T1000 (cell line): ENCODE data around the gene EPB41L5.
"Not testable (repeated sequence)": the region's sequence is repeated elsewhere in the genome, so short reads cannot be mapped to it uniquely, and the experiment has no call there.

Source experiments
- DNase-seq: peaks from one replicate; lab custom pipeline; 2025; ENCODE audit warnings: mixed read lengths; lab: John Stamatoyannopoulos, UW

The EPB41L5 gene

DNA sequence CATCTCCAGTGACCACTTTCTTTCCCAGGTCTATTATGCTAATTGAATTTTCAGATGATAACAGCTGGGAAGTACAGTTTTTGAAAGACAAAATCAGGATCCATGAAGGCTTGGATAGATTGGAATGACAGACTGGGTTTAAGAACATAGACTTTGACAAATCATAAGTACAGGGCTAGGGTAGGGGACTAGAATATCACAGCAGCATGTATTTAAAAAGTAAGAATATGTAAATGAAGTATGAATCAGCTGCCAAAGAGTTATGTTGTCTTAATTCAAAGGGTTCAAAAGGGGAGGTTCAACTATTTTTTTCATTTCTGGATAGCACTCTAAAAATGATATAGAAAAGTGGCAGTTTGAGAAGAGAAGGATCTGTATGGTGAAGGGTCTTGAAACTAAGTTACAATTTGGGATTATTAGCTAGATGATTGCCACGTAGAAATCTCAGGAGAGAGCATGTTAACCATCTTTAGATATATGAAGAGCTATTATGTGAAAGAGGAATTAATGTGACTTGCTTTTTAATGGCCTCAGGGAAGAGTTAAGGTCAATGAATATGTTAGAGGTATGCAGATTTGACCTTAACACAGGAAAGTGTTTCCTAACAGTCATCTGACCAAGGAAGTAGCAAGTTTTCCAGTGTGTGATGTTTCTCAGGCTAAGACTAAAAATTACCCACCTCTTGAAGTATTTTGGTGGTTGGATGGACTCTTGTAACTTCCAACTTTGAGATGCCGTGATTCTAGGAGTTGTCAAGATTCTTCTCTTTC lies 128.6 kb downstream of the EPB41L5 start:
- no peak for DNase-seq

GRCh38 chr2:120142528-120143219 lies 129.8 kb downstream of the EPB41L5 start:
- no peak for DNase-seq

DNA sequence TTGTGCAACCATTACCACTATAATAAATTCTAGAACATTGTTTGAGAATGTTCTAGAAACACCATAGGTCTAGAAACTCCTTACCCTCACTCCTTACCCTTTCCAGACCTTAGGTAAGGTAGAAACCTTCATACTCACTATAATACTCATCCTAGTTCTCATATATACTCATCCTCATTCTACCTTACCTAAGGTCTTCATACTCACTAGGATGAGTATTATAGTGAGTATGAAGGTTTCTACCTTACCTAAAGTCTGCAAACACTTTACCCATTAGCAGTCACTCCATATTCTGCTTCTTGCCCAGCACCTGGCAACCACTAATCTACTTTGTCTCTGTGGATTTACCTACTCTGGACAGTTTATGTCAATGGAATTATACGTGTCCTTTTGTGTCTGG lies 135.4 kb downstream of the EPB41L5 start:
- DNase-seq = no peak

DNA sequence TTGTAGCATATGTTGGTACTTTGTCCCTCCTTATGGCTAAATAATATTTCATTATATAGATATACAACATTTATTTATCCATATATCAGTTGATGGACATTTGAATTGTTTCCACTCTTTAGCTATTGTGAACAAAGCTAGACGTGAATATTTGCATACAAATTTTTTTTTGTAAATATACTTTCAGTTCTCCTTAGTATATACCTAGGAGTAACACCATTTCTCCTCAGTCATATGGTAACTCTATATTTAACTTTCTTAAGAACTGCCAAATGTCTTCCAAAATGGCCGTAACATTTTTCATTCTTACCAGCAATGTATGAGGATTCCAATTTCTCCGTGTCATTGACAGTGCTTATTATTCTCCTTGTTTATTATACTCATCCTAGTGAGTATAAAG lies 135.8 kb downstream of the EPB41L5 start:
- DNase-seq = no peak

DNA sequence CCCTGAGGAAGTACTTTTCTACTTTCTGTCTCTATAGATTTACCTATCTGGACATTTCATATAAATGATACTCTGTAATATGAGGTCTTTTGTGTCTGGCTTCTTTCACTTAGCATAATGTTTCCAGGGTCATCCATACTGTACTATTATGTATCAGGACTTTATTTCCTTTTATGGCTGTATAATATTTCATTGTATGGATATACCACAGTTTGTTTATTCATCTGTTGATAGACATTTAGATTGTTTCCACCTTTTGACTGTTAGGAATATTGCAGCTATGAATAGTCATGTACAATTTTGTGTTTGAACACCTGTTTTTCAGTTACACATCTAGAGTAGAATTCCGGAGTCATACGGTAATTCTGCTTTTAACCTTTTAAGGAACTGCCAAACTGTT lies 136.5 kb downstream of the EPB41L5 start:
- no peak for DNase-seq

DNA sequence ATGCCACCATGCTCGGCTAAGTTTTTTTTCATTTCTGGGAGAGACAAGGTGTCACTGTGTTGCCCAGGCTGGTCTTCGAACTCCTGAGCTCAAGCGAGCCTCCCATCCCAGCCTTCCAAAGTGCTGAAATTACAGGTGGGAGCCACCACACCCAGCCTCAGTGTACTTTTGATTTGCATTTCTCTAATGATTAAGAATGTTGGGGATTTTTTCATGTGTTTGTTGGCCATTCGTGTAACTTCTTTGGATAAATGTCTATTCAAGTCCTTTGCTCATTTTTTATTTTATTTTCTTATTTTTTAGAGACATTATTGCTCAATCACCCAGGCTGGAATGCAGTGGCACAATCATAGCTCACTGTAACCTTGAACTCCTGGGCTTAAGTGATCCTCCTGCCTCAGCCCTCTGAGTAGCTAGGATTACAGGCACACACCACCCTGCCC lies 137.2 kb downstream of the EPB41L5 start:
- DNase-seq = no peak

- DNase-seq = no peak
Measured at GRCh38 chr2:120155308-120155707, 142.4 kb downstream of the EPB41L5 start.

DNA sequence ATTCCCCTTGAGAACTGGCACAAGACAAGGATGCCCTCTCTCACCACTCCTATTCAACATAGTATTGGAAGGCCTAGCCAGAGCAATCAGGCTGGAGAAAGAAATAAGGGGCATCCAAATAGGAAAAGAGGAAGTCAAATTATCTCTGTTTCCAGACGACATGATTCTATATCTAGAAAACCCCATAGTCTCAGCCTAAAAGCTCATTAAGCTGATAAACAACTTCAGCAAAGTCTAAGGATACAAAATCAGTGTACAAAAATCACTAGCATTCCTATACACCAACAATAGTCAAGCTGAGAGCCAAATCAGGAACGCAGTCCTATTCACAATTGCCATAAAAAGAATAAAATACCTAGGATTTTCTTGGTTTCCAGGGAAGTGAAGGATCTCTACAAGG lies 145.8 kb downstream of the EPB41L5 start:
- DNase-seq = not testable (repeated sequence)

GRCh38 chr2:120161190-120161589 lies 148.3 kb downstream of the EPB41L5 start:
- no peak for DNase-seq

GRCh38 chr2:120162716-120163115 lies 149.8 kb downstream of the EPB41L5 start:
- no peak for DNase-seq

DNA sequence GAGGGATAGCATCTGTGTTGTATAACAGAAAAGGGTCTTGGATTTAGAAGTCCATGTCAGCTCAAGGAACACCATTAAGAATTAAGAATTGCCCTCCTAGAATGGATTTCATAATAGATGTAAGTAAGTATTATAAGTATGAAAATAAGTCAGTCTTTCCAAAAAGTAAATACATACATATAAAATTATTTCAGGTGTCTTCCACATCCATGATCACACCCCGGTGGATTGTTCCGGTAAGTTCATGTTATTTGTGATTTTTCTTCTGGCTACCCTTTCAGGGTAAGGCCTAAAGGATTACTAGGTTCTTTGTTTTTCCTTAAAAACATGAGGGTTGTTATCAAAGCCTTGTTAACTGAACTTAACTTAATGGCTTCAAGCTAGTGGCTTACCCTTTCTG lies 154.4 kb downstream of the EPB41L5 start:
- DNase-seq = no peak

DNA sequence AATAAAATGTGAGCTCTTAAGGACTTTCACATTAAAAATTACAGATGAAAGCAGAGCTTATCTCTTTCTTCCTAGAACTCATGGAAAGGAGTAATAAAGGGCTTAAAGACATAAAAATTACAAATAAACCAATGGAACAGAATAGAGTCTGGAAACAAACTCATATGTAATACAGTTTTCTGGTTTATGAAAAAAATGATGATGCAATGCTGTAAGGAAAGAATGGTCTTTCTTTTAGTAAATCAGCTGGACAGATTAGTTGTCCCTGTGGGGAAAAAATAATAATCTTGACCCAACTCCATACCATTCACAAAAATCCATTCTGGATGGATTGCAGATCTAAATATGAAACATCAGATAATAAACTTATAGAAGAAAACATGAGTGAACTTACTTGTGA lies 156.1 kb downstream of the EPB41L5 start:
- DNase-seq = no peak

DNA sequence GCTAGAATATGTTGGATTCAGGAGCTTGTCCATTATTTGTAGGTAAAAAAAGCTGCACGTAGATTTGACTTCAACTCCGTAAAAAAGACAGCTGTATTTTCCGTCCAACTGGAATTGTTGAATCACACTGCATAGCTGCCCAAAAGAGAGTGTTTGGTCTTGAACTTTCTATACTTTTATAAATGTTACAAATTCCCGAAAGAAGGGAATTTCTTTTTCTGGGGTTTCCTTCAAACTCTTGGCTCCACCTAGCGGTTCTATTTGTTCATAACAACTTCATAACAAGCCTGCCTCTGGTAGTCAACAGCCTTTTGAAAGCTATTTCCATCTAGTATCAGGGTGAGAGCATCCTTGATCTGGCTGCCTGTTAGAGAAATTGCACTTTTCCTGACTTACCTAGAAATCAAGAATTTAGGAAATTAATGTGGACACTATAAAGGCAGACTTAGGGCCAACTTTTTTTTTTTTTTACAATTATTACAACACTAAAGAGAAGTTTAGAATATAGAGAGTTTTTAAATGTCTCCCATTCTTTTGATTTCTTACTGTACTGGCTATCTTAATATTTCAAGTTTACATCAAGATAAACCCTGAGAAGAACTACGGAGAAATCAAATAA lies 162.2 kb downstream of the EPB41L5 start:
- DNase-seq = no peak

- DNase-seq = no peak
Measured at GRCh38 chr2:120176526-120176925, 163.6 kb downstream of the EPB41L5 start.

GRCh38 chr2:120177001-120177621 lies 164.2 kb downstream of the EPB41L5 start:
- DNase-seq = no peak

GRCh38 chr2:120177973-120178372 lies 165.1 kb downstream of the EPB41L5 start:
- no peak for DNase-seq

DNA sequence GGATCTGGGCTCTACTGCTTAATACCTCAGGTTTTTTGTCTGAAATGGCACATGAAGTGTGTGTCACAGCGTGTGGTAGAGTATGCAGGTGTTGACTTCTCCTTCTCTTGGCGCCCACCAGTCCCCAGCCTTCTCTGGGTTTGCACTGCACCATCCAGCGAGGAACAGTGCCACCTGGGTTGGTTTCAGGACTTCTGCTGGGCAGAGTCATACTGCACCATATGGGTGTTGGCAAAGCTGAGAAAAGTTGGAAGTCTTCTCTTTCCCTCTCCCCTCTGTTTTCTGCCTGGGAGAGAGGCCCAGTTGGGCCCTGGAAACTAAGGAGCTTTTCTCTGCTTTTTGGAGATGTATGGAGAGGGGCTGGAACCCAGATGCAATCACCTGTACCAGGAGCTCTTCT lies 166.5 kb downstream of the EPB41L5 start:
- no peak for DNase-seq

DNA sequence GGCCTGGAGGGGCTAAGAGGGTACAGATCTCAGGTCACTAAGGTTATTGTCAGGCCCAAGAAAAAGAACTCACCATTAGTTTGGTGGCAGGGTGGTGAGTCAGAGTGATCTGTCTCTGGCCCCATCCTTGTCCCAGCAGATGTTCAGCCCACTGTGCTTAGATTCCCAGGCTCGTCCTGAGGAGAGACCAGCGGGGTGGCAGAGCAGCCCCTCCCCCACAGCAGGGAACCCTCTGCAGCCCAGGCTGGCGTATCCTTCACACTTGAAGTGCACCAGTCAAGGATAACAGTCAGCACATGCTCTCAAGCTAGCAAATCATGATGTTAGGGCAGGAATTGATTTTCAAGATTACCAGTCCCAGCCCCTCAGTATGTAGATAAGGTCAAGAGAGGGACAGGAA lies 167.2 kb downstream of the EPB41L5 start:
- DNase-seq = no peak

DNA sequence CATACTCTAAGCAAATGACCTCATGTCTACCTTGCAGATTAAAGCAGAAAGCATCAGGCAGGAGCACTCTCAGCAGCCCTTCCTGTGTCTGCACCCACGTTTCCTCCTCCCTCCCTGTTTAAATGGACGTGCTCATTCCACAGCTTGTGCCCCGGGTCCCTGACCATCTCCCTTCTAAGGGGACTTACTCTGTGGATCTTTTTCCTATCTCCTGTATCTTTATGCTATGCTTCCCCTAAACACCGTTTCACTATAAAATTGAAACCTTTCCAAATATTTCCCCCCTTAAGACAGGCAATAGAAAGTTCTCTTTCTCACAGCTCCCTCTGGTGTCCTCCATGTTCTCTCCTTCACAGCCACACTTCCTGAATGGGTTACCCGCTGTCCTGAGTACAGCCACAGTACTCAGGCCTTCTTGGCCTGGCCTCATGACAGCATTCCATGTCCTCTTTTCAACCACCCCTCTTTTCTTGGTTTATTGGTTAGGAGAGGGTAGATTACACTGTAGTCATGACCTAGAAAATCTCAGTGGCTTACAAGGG lies 169.2 kb downstream of the EPB41L5 start:
- no peak for DNase-seq

GRCh38 chr2:120189189-120189588 lies 176.3 kb downstream of the EPB41L5 start:
- no peak for DNase-seq

DNA sequence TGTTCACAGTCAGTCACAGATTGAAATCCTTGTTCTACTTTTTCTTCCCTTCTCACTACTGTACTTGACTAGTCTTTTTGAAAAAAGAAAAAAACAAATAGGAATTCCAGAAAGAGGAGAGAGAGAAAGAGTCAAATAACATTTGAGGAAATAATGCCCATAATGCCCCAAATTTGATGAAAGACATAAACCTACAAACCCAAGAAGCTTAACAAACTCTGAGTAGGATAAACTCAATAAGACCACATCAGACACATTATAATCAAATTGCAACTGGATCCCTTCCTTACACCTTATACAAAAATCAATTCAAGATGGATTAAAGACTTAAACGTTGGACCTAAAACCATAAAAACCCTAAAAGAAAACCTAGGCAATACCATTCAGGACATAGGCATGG lies 179.4 kb downstream of the EPB41L5 start:
- no peak for DNase-seq

- DNase-seq = no peak
Measured at GRCh38 chr2:120195553-120195952, 182.7 kb downstream of the EPB41L5 start.
